Adrenal gland (tissue), 5 donors: ENCODE measurements around the gene PNKP.

Experiments
- POLR2A ChIP-seq, 2 donors: fragments of 450-650 bp; IDR thresholded peaks; one replicate each; pipeline ENCODE4 v1.6.1; 2017; ENCODE audit warnings: antibody characterized with exemption in 2 of 2, mild to moderate bottlenecking in 2 of 2, moderate library complexity in 1 of 2
- TF ChIP-seq, protein P1 (sequence below), 6 experiments: fragments of 450-650 bp in 4 of 6; fragments of 200-600 bp in 2 of 6; sonication (generic) in 1 of 6; IDR thresholded peaks; 1 replicate in 5 of 6; 2 replicates in 1 of 6; pipeline versions ENCODE4 v1.5.1 to v1.8.0; 2016 to 2021; ENCODE audit warnings: antibody characterized with exemption in 6 of 6, mild to moderate bottlenecking in 2 of 6, moderate library complexity in 1 of 6
- donor health status: DM: no; HTN: no; CAD: no.

DNA sequence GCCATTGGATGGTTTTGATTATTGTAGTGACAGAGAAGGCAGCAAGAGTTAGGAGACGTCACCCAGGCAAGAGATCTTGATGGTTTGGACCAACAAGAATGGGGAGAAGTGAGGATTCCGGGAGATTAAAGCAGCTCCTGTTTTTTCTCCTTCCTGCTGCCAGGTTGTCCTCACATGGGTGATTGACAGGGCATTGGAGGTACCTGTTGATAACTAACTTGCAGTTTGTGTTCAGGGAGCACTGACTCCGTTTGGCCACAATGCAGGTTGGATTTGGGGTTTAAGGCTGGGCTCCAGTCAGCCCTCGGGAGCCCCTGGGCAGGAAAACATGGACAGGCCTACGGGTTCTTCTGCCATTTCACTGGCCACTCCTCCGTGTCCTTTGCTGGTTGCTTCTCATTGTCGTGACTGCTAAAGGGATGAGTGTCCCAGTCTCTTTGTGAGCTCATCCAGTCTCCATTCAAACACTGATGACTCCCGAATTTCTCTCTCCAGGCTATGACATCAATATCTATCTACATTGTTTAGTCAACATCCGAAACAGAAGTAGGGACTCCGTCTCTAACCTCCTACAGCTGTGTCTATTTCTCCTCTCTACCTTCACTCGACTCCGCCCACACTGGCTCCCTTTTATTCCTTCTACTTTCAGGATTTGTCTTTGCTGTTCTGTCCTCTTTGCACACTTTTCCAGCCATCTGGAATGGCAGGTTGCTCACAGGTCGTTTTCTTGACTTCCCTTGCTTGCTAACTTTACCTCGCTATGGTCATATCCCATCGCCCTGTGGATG is 17.7 kb downstream of the PNKP start:
- TF ChIP-seq POLR2A (IDR thresholded peaks at IDR 0.05): no peak
- TF ChIP-seq, protein P1, sequence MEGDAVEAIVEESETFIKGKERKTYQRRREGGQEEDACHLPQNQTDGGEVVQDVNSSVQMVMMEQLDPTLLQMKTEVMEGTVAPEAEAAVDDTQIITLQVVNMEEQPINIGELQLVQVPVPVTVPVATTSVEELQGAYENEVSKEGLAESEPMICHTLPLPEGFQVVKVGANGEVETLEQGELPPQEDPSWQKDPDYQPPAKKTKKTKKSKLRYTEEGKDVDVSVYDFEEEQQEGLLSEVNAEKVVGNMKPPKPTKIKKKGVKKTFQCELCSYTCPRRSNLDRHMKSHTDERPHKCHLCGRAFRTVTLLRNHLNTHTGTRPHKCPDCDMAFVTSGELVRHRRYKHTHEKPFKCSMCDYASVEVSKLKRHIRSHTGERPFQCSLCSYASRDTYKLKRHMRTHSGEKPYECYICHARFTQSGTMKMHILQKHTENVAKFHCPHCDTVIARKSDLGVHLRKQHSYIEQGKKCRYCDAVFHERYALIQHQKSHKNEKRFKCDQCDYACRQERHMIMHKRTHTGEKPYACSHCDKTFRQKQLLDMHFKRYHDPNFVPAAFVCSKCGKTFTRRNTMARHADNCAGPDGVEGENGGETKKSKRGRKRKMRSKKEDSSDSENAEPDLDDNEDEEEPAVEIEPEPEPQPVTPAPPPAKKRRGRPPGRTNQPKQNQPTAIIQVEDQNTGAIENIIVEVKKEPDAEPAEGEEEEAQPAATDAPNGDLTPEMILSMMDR (IDR thresholded peaks at IDR 0.05): no peak
